GM23338 (cell line): ENCODE data around the gene TSPAN5.

Source experiments
- CREB1 ChIP-seq: fragments of 250-450 bp; sonication (Bioruptor Pico); IDR thresholded peaks from 2 replicates; pipeline ENCODE4 v1.5.0; 2020; ENCODE audit warnings: low read depth, mild to moderate bottlenecking, moderate library complexity
- CTCF ChIP-seq, 2 experiments: fragments of 200-600 bp in 1 of 2; sonication (generic) in 1 of 2; conservative IDR thresholded peaks; 2 replicates each; pipeline versions ENCODE4 v1.5.1 to v1.6.1; 2016 to 2017; ENCODE audit warnings: antibody characterized with exemption in 2 of 2, low read depth in 2 of 2, mild to moderate bottlenecking in 2 of 2, moderate library complexity in 1 of 2
- ETS1 ChIP-seq: IDR thresholded peaks from 2 replicates; pipeline ENCODE4 v1.6.1; 2016; ENCODE audit warnings: antibody characterized with exemption
- EZH2 ChIP-seq: fragments of 200-600 bp; sonication (generic); IDR thresholded peaks from one replicate; pipeline ENCODE4 v1.8.0; 2017; ENCODE audit warnings: antibody characterized with exemption, mild to moderate bottlenecking, low read depth; ENCODE audit not compliant: unreplicated experiment
- EZH2phosphoT487 ChIP-seq: fragments of 200-600 bp; sonication (generic); IDR thresholded peaks from one replicate; pipeline ENCODE4 v1.8.1; 2018; ENCODE audit warnings: antibody characterized with exemption; ENCODE audit not compliant: unreplicated experiment
- JUNB ChIP-seq: IDR thresholded peaks from one replicate; pipeline ENCODE4 v1.6.1; 2016; ENCODE audit warnings: antibody characterized with exemption; ENCODE audit not compliant: unreplicated experiment
- NANOG ChIP-seq: IDR thresholded peaks from 2 replicates; pipeline ENCODE4 v1.6.1; 2016; ENCODE audit warnings: antibody characterized with exemption, borderline replicate concordance
- POLR2AphosphoS5 ChIP-seq: IDR thresholded peaks from 2 replicates; pipeline ENCODE4 v1.6.1; 2016; ENCODE audit warnings: antibody characterized with exemption, low read depth
- REST ChIP-seq: IDR thresholded peaks from one replicate; pipeline ENCODE4 v1.6.1; 2018; ENCODE audit warnings: antibody characterized with exemption; ENCODE audit not compliant: unreplicated experiment
- STAT1 ChIP-seq: IDR thresholded peaks from one replicate; pipeline ENCODE4 v1.6.1; 2016; ENCODE audit warnings: antibody characterized with exemption; ENCODE audit not compliant: unreplicated experiment
- ZNF114 ChIP-seq: fragments of 250-450 bp; sonication (Bioruptor Pico); IDR thresholded peaks from 2 replicates; pipeline ENCODE4 v1.5.0; 2020; ENCODE audit warnings: mild to moderate bottlenecking, moderate library complexity
- ZNF331 ChIP-seq: fragments of 250-450 bp; sonication (Bioruptor Pico); IDR thresholded peaks from 2 replicates; pipeline ENCODE4 v1.5.0; 2020; ENCODE audit warnings: low read depth, mild to moderate bottlenecking, moderate library complexity
- ZNF462 ChIP-seq: fragments of 250-450 bp; sonication (Bioruptor Pico); IDR thresholded peaks from 2 replicates; pipeline ENCODE4 v1.5.0; 2020; ENCODE audit warnings: mild to moderate bottlenecking, moderate library complexity

- TF ChIP-seq CTCF (conservative IDR thresholded peaks at IDR 0.05; ENCODE audit: low read depth in 2 of 2) (no peak), POLR2AphosphoS5 (no peak), EZH2 (no peak), EZH2phosphoT487 (no peak), ETS1 (no peak), JUNB (no peak), REST (no peak), CREB1 (CRISPR knock-in tag) (no peak), STAT1 (no peak), ZNF462 (CRISPR knock-in tag) (no peak), ZNF114 (no peak), NANOG (no peak), ZNF331 (CRISPR knock-in tag) (no peak)
These were observed 24.4 kb downstream of the TSPAN5 start for GRCh38 chr4:98634061-98634460.
